Muscle layer of duodenum (tissue), 2 donors: ENCODE results near the gene ACP6.
"Not testable (repeated sequence)": the region's sequence is repeated elsewhere in the genome, so short reads cannot be mapped to it uniquely, and the experiment has no call there.

Experiments
- H3K27ac ChIP-seq: one replicate; pipeline ENCODE4 v1.7.0; 2013; ENCODE audit warnings: mild to moderate bottlenecking, low read length
- H3K27me3 ChIP-seq: one replicate; pipeline ENCODE4 v1.7.0; 2013; ENCODE audit warnings: low read depth, mild to moderate bottlenecking, control low read depth, low read length
- H3K36me3 ChIP-seq, 2 donors: one replicate each; pipeline ENCODE4 v1.7.0; 2013; ENCODE audit warnings: low read length in 2 of 2, control low read depth in 1 of 2, mild to moderate bottlenecking in 1 of 2; ENCODE audit not compliant: insufficient read depth in 2 of 2, control insufficient read depth in 1 of 2
- H3K4me1 ChIP-seq, 2 donors: one replicate each; pipeline ENCODE4 v1.7.0; 2013; ENCODE audit warnings: low read length in 2 of 2, mild to moderate bottlenecking in 2 of 2, control low read depth in 1 of 2, moderate library complexity in 1 of 2; ENCODE audit not compliant: insufficient read depth in 2 of 2, control insufficient read depth in 1 of 2
- H3K4me3 ChIP-seq, 2 donors: one replicate each; pipeline ENCODE4 v1.7.0; 2013; ENCODE audit warnings: low read length in 2 of 2, low read depth in 1 of 2, mild to moderate bottlenecking in 1 of 2
- H3K9me3 ChIP-seq, 2 donors: one replicate each; pipeline ENCODE4 v1.7.0; 2013; ENCODE audit warnings: low read length in 2 of 2, control low read depth in 1 of 2, mild to moderate bottlenecking in 1 of 2; ENCODE audit not compliant: control insufficient read depth in 1 of 2
- donor health status: healthy.

Gene ACP6

GRCh38 chr1:147677681-147678080, 7.4 kb upstream of the ACP6 start:
- not testable (repeated sequence) for H3K27ac ChIP-seq, H3K36me3 ChIP-seq, H3K4me1 ChIP-seq, H3K27me3 ChIP-seq, H3K4me3 ChIP-seq
- peaks cover 3 to 23% of the 10 kb centered on the region in 2 donors for H3K9me3 ChIP-seq

DNA sequence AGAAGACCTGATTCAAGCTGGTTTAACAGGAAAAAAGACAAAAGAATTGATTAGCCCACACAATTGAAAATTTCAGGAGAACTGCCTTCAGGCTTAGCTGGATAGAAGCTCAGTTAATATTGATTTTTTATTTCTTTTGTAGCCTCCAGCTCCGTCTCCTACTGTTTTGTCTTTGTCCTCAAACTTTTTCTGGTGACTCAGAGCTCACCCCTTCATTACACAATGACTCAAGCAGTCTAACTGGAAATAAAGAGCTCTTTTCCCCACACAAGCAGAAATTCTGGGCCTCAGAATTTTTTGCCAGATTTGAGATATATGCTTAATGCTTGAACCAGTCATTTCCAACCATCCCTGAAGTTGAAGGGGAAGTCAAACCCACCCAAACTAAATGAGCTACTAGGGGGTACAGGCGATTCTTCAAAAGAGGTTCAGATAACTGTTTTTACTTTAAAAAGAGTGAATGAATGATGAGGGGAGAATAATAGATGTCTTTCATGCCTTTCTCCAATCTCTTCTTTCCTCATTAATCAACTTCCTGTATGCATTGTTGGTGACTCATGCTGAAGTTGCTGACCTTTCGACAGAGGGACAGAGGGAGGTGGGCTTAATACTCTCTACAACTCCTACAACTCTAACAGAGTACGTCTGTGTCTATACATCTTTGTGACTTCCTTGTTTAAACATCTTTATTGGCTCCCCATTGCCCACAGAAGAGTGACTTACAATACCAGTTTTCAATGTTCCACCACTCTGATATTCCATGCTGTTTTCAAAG, 6.2 kb upstream of the ACP6 start:
- Histone ChIP-seq H3K4me3 (no peak overlapping the region), H3K36me3 (no peaks in the 10 kb centered on the region), H3K27ac (no peak overlapping the region), H3K9me3 (peaks cover 3 to 14% of the 10 kb centered on the region in 2 donors), H3K27me3 (no peaks in the 10 kb centered on the region), H3K4me1 (no peaks in the 10 kb centered on the region)

DNA sequence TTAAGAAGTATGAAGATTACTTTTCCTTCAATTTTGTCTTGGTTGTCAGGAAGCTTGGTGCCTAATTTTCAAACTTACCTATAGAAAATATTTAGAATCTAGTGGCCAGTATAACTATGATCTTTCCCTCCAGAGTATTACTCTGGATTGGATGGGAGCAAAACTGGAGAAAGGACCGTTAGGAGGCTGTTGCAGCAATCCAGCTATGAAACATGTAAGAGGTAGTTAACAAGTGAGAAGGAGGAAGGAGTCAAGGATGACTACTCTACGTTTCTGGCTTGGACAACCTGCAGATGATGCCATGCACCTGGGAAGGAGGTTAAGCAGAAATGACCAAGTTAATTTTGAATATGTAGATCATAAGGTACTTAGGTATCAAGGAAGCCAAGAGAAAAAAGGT, 3.5 kb upstream of the ACP6 start:
- Histone ChIP-seq H3K9me3 (peaks cover 0 to 12% of the 10 kb centered on the region in 2 donors), H3K36me3 (no peaks in the 10 kb centered on the region), H3K27ac (no peak overlapping the region), H3K4me3 (no peak overlapping the region), H3K4me1 (peaks cover 5 to 12% of the 10 kb centered on the region in 2 donors), H3K27me3 (no peaks in the 10 kb centered on the region)

- H3K4me3 ChIP-seq = no peak overlapping the region
- H3K27ac ChIP-seq = no peak overlapping the region
- H3K4me1 ChIP-seq = peaks cover 8 to 16% of the 10 kb centered on the region in 2 donors
- no peaks in the 10 kb centered on the region for H3K36me3 ChIP-seq
- no peaks in the 10 kb centered on the region for H3K27me3 ChIP-seq
- peaks cover 0 to 8% of the 10 kb centered on the region in 2 donors for H3K9me3 ChIP-seq
Observed at GRCh38 chr1:147673406-147673805, 3.1 kb upstream of the ACP6 start.

- peaks cover 8 to 21% of the 10 kb centered on the region in 2 donors for H3K4me1 ChIP-seq
- H3K4me3 ChIP-seq = peak overlapping the region; percentile 82 to 99
- H3K9me3 ChIP-seq = no peaks in the 10 kb centered on the region
- no peaks in the 10 kb centered on the region for H3K27me3 ChIP-seq
- peak overlapping the region; percentile 76 for H3K27ac ChIP-seq
- no peaks in the 10 kb centered on the region for H3K36me3 ChIP-seq
Observed at GRCh38 chr1:147669469-147670318, 630 bp downstream of the ACP6 start.

DNA sequence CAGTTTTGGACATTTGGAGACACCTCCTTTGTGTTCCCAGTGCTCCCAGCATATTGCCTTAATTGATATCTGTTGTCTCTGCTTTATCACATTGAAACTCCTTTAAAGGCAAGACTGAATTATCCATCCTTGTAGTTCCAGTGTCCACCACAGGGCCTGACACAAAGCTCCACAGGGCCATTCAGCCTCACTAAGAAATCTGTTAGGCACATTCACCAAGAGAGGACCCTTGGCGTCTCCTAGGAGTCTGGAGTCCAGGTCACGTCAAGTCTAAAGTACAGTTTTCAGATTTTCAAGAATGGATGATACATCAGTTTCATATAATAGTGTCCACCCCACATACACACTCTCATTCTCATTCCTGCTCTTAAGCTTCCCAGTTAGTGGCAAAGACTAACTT, 4.8 kb downstream of the ACP6 start:
- no peaks in the 10 kb centered on the region for H3K36me3 ChIP-seq
- H3K27me3 ChIP-seq = no peaks in the 10 kb centered on the region
- peaks cover 8 to 17% of the 10 kb centered on the region in 2 donors for H3K4me1 ChIP-seq
- H3K4me3 ChIP-seq = no peak overlapping the region
- no peak overlapping the region for H3K27ac ChIP-seq
- H3K9me3 ChIP-seq = no peaks in the 10 kb centered on the region

DNA sequence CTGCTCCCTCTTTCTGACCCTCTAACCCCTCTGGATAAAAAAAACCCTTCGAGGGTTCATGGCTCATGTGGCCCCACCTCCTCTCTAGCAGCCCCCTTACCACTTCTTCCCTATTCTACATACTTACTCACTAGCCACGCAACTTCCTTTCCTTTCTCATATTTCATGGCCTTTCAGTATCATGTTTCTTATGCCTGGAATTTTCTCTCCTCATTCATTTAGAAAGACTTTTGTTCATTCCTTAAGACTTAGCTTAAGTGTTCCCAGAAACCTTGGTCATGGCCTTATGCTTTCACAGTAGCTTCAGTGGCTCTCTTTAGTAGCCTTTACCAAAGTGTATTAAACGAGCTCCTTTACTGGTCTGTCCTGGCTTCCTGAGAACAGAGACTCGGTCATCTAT, 6.1 kb downstream of the ACP6 start:
- Histone ChIP-seq H3K4me1 (peaks cover 5 to 13% of the 10 kb centered on the region in 2 donors), H3K27me3 (no peaks in the 10 kb centered on the region), H3K27ac (no peak overlapping the region), H3K36me3 (peaks cover 0 to 4% of the 10 kb centered on the region in 2 donors), H3K9me3 (no peaks in the 10 kb centered on the region), H3K4me3 (no peak overlapping the region)

DNA sequence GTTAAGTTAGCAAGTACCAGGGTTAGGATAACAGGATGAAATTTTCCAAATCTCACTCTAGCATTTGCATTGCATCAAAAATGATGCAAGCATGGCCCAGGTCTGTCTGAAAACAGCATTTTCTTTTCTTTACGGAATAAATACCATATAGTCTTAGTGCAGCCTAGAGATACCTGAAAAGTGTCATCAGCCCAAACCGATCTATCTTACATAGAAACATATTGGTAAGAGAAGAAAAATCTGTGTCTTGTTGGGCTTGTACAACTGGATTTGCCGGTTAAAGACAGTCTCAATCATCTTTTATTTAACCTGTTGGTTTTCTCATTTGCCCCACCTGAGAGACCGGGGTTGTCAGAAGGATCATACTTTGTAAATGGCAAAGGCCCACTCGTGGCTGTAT, 15.8 kb downstream of the ACP6 start:
- no peaks in the 10 kb centered on the region for H3K27me3 ChIP-seq
- peaks cover 17 to 68% of the 10 kb centered on the region in 2 donors for H3K36me3 ChIP-seq
- no peak overlapping the region for H3K27ac ChIP-seq
- H3K9me3 ChIP-seq = no peaks in the 10 kb centered on the region
- H3K4me1 ChIP-seq = no peaks in the 10 kb centered on the region
- no peak overlapping the region for H3K4me3 ChIP-seq

- Histone ChIP-seq H3K4me3 (no peak overlapping the region), H3K9me3 (no peaks in the 10 kb centered on the region), H3K4me1 (no peaks in the 10 kb centered on the region), H3K36me3 (peaks cover 21 to 65% of the 10 kb centered on the region in 2 donors), H3K27me3 (no peaks in the 10 kb centered on the region), H3K27ac (no peak overlapping the region)
Observed at GRCh38 chr1:147652306-147652705, 18.0 kb downstream of the ACP6 start.

- peaks cover 21 to 64% of the 10 kb centered on the region in 2 donors for H3K36me3 ChIP-seq
- H3K9me3 ChIP-seq = no peaks in the 10 kb centered on the region
- H3K27me3 ChIP-seq = no peaks in the 10 kb centered on the region
- no peak overlapping the region for H3K4me3 ChIP-seq
- H3K4me1 ChIP-seq = no peaks in the 10 kb centered on the region
- no peak overlapping the region for H3K27ac ChIP-seq
Observed at GRCh38 chr1:147651466-147651865, 18.9 kb downstream of the ACP6 start.

DNA sequence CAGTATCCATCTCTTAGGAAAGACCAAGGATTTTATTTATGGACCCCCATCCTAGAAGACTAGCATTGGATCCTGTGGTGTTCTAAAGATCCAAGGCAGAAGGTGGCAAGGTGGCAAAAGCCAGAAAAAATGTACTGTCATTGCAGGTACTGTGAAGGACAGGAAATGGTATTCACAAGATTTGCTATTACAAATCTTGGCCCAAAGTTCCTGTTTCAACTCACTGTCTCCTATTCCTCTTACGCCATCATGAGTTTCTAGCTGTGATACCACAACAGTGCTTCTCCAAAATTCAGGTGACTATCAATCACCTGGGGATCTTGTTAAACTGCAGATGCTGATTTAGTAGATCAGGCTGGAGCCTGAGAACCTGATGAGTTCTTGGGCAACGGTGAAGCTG, 21.4 kb downstream of the ACP6 start:
- no peaks in the 10 kb centered on the region for H3K27me3 ChIP-seq
- no peaks in the 10 kb centered on the region for H3K4me1 ChIP-seq
- peaks cover 16 to 42% of the 10 kb centered on the region in 2 donors for H3K36me3 ChIP-seq
- no peak overlapping the region for H3K27ac ChIP-seq
- H3K4me3 ChIP-seq = no peak overlapping the region
- no peaks in the 10 kb centered on the region for H3K9me3 ChIP-seq
